Stimulated activated CD4-positive, alpha-beta T cell treated with anti-CD3 and anti-CD28 coated beads, TNF-alpha, amount 100 ng/mL, for 4 hours (primary cell): ENCODE measurements around the gene MIAT.

Experiments
- DNase-seq, 3 experiments: peaks; one replicate each; pipeline ENCODE4 v3.0.0-alpha.2; 2020; ENCODE audit warnings: low read depth in 3 of 3

Gene MIAT

GRCh38 chr22:26669060-26669481 is 11.7 kb downstream of the MIAT start:
- no peak for DNase-seq

GRCh38 chr22:26670459-26670858 is 13.1 kb downstream of the MIAT start:
- DNase-seq, result no peak

GRCh38 chr22:26671317-26672059 is 14.1 kb downstream of the MIAT start:
- DNase-seq, result peak; percentile 31 to 50 (median 35)

GRCh38 chr22:26672060-26672471 is 14.7 kb downstream of the MIAT start:
- peak in 1 of 3 experiments; percentile 31 for DNase-seq

GRCh38 chr22:26672590-26673468 is 15.4 kb downstream of the MIAT start:
- DNase-seq, result peak; percentile 83 to 86 (median 83)

- DNase-seq, result peak in 1 of 3 experiments; percentile 17
These were observed 16.1 kb downstream of the MIAT start for GRCh38 chr22:26673486-26673885.

GRCh38 chr22:26674211-26675190 is 17.1 kb downstream of the MIAT start:
- DNase-seq, result no peak

- no peak for DNase-seq
These were observed 18.4 kb downstream of the MIAT start for GRCh38 chr22:26675687-26676268.

GRCh38 chr22:26677217-26677616 is 19.8 kb downstream of the MIAT start:
- no peak for DNase-seq

GRCh38 chr22:26679003-26679629 is 21.7 kb downstream of the MIAT start:
- DNase-seq, result peak; percentile 41 to 44 (median 41)

GRCh38 chr22:26680485-26680884 is 23.1 kb downstream of the MIAT start:
- DNase-seq, result no peak

GRCh38 chr22:26681395-26681821 is 24.0 kb downstream of the MIAT start:
- no peak for DNase-seq

GRCh38 chr22:26684168-26684567 is 26.8 kb downstream of the MIAT start:
- DNase-seq, result no peak

- DNase-seq, result no peak
These were observed 28.2 kb downstream of the MIAT start for GRCh38 chr22:26685601-26686000.

GRCh38 chr22:26687439-26687838 is 30.1 kb downstream of the MIAT start:
- DNase-seq, result no peak

- DNase-seq, result no peak
These were observed 32.3 kb downstream of the MIAT start for GRCh38 chr22:26689513-26690301.

GRCh38 chr22:26690654-26691376 is 33.4 kb downstream of the MIAT start:
- DNase-seq, result no peak

GRCh38 chr22:26691377-26691716 is 34.0 kb downstream of the MIAT start:
- DNase-seq, result no peak

- no peak for DNase-seq
These were observed 34.8 kb downstream of the MIAT start for GRCh38 chr22:26692215-26692614.
